Trophoblast cell (in vitro differentiated cells and primary cell): ENCODE measurements around the gene MIA2.
"Not testable (repeated sequence)": the region's sequence is repeated elsewhere in the genome, so short reads cannot be mapped to it uniquely, and the experiment has no call there.

Source experiments
- DNase-seq, 2 donors: peaks; one replicate each; pipeline ENCODE4 v3.0.0-alpha.2; 2016
- H2AFZ ChIP-seq: 2 replicates; pipeline ENCODE4 v1.6.1; 2013; ENCODE audit warnings: low read length, moderate library complexity, mild to moderate bottlenecking; ENCODE audit not compliant: insufficient read depth, poor library complexity
- H2AK5ac ChIP-seq: 2 replicates; pipeline ENCODE4 v1.6.1; 2013; ENCODE audit warnings: mild to moderate bottlenecking, low read length
- H2BK120ac ChIP-seq: 2 replicates; pipeline ENCODE4 v1.6.1; 2013; ENCODE audit warnings: low read length, mild to moderate bottlenecking, moderate library complexity; ENCODE audit not compliant: insufficient read depth, poor library complexity
- H2BK12ac ChIP-seq: 2 replicates; pipeline ENCODE4 v1.6.1; 2013; ENCODE audit warnings: mild to moderate bottlenecking, low read length, moderate library complexity
- H2BK5ac ChIP-seq: 2 replicates; pipeline ENCODE4 v1.6.1; 2013; ENCODE audit warnings: low read length, low read depth, moderate library complexity, mild to moderate bottlenecking; ENCODE audit not compliant: poor library complexity
- H3K14ac ChIP-seq: 2 replicates; pipeline ENCODE4 v1.6.1; 2013; ENCODE audit warnings: mild to moderate bottlenecking, low read length
- H3K18ac ChIP-seq: 2 replicates; pipeline ENCODE4 v1.6.1; 2013; ENCODE audit warnings: mild to moderate bottlenecking, low read length
- H3K23ac ChIP-seq: 2 replicates; pipeline ENCODE4 v1.6.1; 2013; ENCODE audit warnings: low read length
- H3K27ac ChIP-seq: 2 replicates; pipeline ENCODE4 v1.5.1; 2013; ENCODE audit warnings: low read depth, mild to moderate bottlenecking, inconsistent platforms, low read length, moderate library complexity
- H3K27me3 ChIP-seq: 2 replicates; pipeline ENCODE4 v1.6.1; 2013; ENCODE audit warnings: inconsistent platforms, mild to moderate bottlenecking, low read length, moderate library complexity; ENCODE audit not compliant: insufficient read depth
- H3K36me3 ChIP-seq, 2 experiments: 1 replicate in 1 of 2; 2 replicates in 1 of 2; pipeline ENCODE4 v1.6.1; 2013; ENCODE audit warnings: low read length in 2 of 2, mild to moderate bottlenecking in 2 of 2, moderate library complexity in 1 of 2; ENCODE audit not compliant: insufficient read depth in 2 of 2, control insufficient read depth in 1 of 2
- H3K4ac ChIP-seq: 2 replicates; pipeline ENCODE4 v1.6.1; 2013; ENCODE audit warnings: low read depth, mild to moderate bottlenecking, low read length, moderate library complexity
- H3K4me1 ChIP-seq, 2 experiments: 1 replicate in 1 of 2; 2 replicates in 1 of 2; pipeline ENCODE4 v1.6.1; 2013; ENCODE audit warnings: low read length in 2 of 2, mild to moderate bottlenecking in 2 of 2, moderate library complexity in 1 of 2; ENCODE audit not compliant: insufficient read depth in 2 of 2, control insufficient read depth in 1 of 2
- H3K4me2 ChIP-seq: 2 replicates; pipeline ENCODE4 v1.6.1; 2013; ENCODE audit warnings: inconsistent platforms, mild to moderate bottlenecking, low read length, moderate library complexity
- H3K4me3 ChIP-seq: 2 replicates; pipeline ENCODE4 v1.5.1; 2013; ENCODE audit warnings: mild to moderate bottlenecking, low read depth, low read length, inconsistent platforms
- H3K79me1 ChIP-seq: one replicate; pipeline ENCODE4 v1.6.1; 2013; ENCODE audit warnings: low read length
- H3K79me2 ChIP-seq: 2 replicates; pipeline ENCODE4 v1.6.1; 2013; ENCODE audit warnings: low read length, mild to moderate bottlenecking; ENCODE audit not compliant: control insufficient read depth, insufficient read depth, poor library complexity
- H3K9ac ChIP-seq: 2 replicates; pipeline ENCODE4 v1.6.1; 2013; ENCODE audit warnings: mild to moderate bottlenecking, low read length
- H3K9me3 ChIP-seq: 2 replicates; pipeline ENCODE4 v1.6.1; 2013; ENCODE audit warnings: low read depth, mild to moderate bottlenecking, control low read depth, inconsistent platforms, low read length; ENCODE audit not compliant: insufficient read depth
- H4K12ac ChIP-seq: 2 replicates; pipeline ENCODE4 v1.6.1; 2013; ENCODE audit warnings: low read depth, mild to moderate bottlenecking, low read length, moderate library complexity
- H4K8ac ChIP-seq: 2 replicates; pipeline ENCODE4 v1.6.1; 2013; ENCODE audit warnings: low read depth, mild to moderate bottlenecking, low read length, moderate library complexity
- H4K91ac ChIP-seq: one replicate; pipeline ENCODE4 v1.6.1; 2013; ENCODE audit warnings: low read depth, mild to moderate bottlenecking, low read length, moderate library complexity
- WGBS: extraction: QIAGEN DNeasy Blood & Tissue Kit; methylation state at CpG from one replicate; pipeline ENCODE4 v1.1.7; 2013; ENCODE audit warnings: missing lambda C conversion rate; ENCODE audit not compliant: insufficient read length, insufficient coverage; ENCODE audit errors: extremely low coverage; 5-methylcytosine and 5-hydroxymethylcytosine counted together

Gene MIA2

GRCh38 chr14:39293629-39294028, 59.9 kb downstream of the MIA2 start:
- Histone ChIP-seq H2BK12ac (no peak overlapping the region), H3K18ac (no peak overlapping the region), H3K4ac (no peak overlapping the region), H3K27me3 (no peaks in the 10 kb centered on the region), H3K79me2 (no peaks in the 10 kb centered on the region), H4K91ac (no peak overlapping the region), H2BK120ac (no peak overlapping the region), H3K9ac (no peak overlapping the region), H3K79me1 (no peaks in the 10 kb centered on the region), H3K14ac (no peak overlapping the region), H2BK5ac (no peak overlapping the region), H4K12ac (no peak overlapping the region), H3K23ac (no peak overlapping the region), H3K9me3 (no peaks in the 10 kb centered on the region), H3K27ac (no peak overlapping the region), H3K36me3 (peaks cover 4% of the 10 kb centered on the region in 2 experiments), H4K8ac (no peak overlapping the region), H3K4me1 (no peaks in the 10 kb centered on the region), H2AK5ac (no peak overlapping the region), H2AFZ (no peak overlapping the region), H3K4me3 (no peak overlapping the region), H3K4me2 (no peak overlapping the region)
- WGBS: no CpG with 5 or more reads among the region's 2 CpGs
- DNase-seq: no peak

GRCh38 chr14:39300389-39300788, 66.7 kb downstream of the MIA2 start:
- not testable (repeated sequence) for H2BK12ac ChIP-seq, H3K18ac ChIP-seq, H2AK5ac ChIP-seq, H3K27ac ChIP-seq, H4K8ac ChIP-seq, H3K9ac ChIP-seq, H2AFZ ChIP-seq, H3K36me3 ChIP-seq, H3K9me3 ChIP-seq, H3K4me1 ChIP-seq, DNase-seq, H3K79me1 ChIP-seq, H3K14ac ChIP-seq, H2BK120ac ChIP-seq, H3K27me3 ChIP-seq, H3K4me2 ChIP-seq, H4K12ac ChIP-seq, H3K79me2 ChIP-seq, H4K91ac ChIP-seq, H2BK5ac ChIP-seq, H3K4me3 ChIP-seq, H3K23ac ChIP-seq, H3K4ac ChIP-seq
- WGBS: no CpG with 5 or more reads among the region's 3 CpGs

- Histone ChIP-seq H3K4me3 (no peak overlapping the region), H2BK5ac (no peak overlapping the region), H3K4ac (no peak overlapping the region), H4K91ac (no peak overlapping the region), H2BK12ac (no peak overlapping the region), H3K9me3 (no peaks in the 10 kb centered on the region), H3K36me3 (peaks cover 0 to under 1% of the 10 kb centered on the region in 2 experiments), H2BK120ac (no peak overlapping the region), H3K79me1 (no peaks in the 10 kb centered on the region), H4K12ac (no peak overlapping the region), H3K4me1 (no peaks in the 10 kb centered on the region), H3K18ac (no peak overlapping the region), H3K27ac (no peak overlapping the region), H3K9ac (no peak overlapping the region), H4K8ac (no peak overlapping the region), H3K27me3 (no peaks in the 10 kb centered on the region), H3K79me2 (no peaks in the 10 kb centered on the region), H3K4me2 (no peak overlapping the region), H3K14ac (no peak overlapping the region), H2AK5ac (no peak overlapping the region), H3K23ac (no peak overlapping the region), H2AFZ (no peak overlapping the region)
- no peak for DNase-seq
- WGBS: no CpG with 5 or more reads among the region's 4 CpGs
Observed at GRCh38 chr14:39302124-39302810, 68.6 kb downstream of the MIA2 start.

- Histone ChIP-seq H3K9me3 (no peaks in the 10 kb centered on the region), H2AK5ac (no peak overlapping the region)
- no CpG with 5 or more reads among the region's 1 CpG for WGBS
Observed at GRCh38 chr14:39303115-39303514, 69.4 kb downstream of the MIA2 start.

More at GRCh38 chr14:39303115-39303514, 69.4 kb downstream of the MIA2 start:
- Histone ChIP-seq H2AFZ (no peak overlapping the region), H3K79me2 (no peaks in the 10 kb centered on the region), H2BK120ac (no peak overlapping the region), H2BK5ac (no peak overlapping the region), H3K18ac (no peak overlapping the region), H4K12ac (no peak overlapping the region), H3K4me1 (no peaks in the 10 kb centered on the region), H3K4me2 (no peak overlapping the region), H4K91ac (no peak overlapping the region), H3K14ac (no peak overlapping the region), H3K36me3 (peaks cover 0 to 4% of the 10 kb centered on the region in 2 experiments), H2BK12ac (no peak overlapping the region), H3K9ac (no peak overlapping the region), H4K8ac (no peak overlapping the region), H3K27ac (no peak overlapping the region), H3K23ac (no peak overlapping the region), H3K79me1 (no peaks in the 10 kb centered on the region), H3K27me3 (no peaks in the 10 kb centered on the region), H3K4ac (no peak overlapping the region), H3K4me3 (no peak overlapping the region)
- no peak for DNase-seq
